Measurements from ENCODE around the gene RNF213.

RNF213 gene

GRCh38 chr17:80352991-80353665, 92.5 kb downstream of the RNF213 start:
- no peak for DNase-seq (ENCODE audit: insufficient read length, low spot score)
- TF ChIP-seq POLR2A (IDR thresholded peaks at IDR 0.05; ENCODE audit: low read depth, low read length), result no peak
- no peak for FAIRE-seq

- no peak for TF ChIP-seq POLR2A (IDR thresholded peaks at IDR 0.05; ENCODE audit: low read depth, low read length)
- FAIRE-seq, result no peak
- no peak for DNase-seq (ENCODE audit: insufficient read length, low spot score)
Measured at GRCh38 chr17:80353718-80354275, 93.1 kb downstream of the RNF213 start.

- DNase-seq (ENCODE audit: insufficient read length, low spot score) (no peak), FAIRE-seq (no peak)
- TF ChIP-seq POLR2A (IDR thresholded peaks at IDR 0.05; ENCODE audit: low read depth, low read length), result no peak
Measured at GRCh38 chr17:80354336-80354735, 93.7 kb downstream of the RNF213 start.

GRCh38 chr17:80356231-80356856, 95.7 kb downstream of the RNF213 start:
- no peak for TF ChIP-seq POLR2A (IDR thresholded peaks at IDR 0.05; ENCODE audit: low read depth, low read length)
- DNase-seq (ENCODE audit: insufficient read length, low spot score) (no peak), FAIRE-seq (no peak)

- DNase-seq (ENCODE audit: insufficient read length, low spot score) (no peak), FAIRE-seq (no peak)
- no peak for TF ChIP-seq POLR2A (IDR thresholded peaks at IDR 0.05; ENCODE audit: low read depth, low read length)
Measured at GRCh38 chr17:80358131-80358530, 97.5 kb downstream of the RNF213 start.

GRCh38 chr17:80358861-80359260, 98.2 kb downstream of the RNF213 start:
- DNase-seq (ENCODE audit: insufficient read length, low spot score) (no peak), FAIRE-seq (no peak)
- TF ChIP-seq POLR2A (IDR thresholded peaks at IDR 0.05; ENCODE audit: low read depth, low read length), result no peak

GRCh38 chr17:80359422-80360110, 98.9 kb downstream of the RNF213 start:
- FAIRE-seq, result no peak
- TF ChIP-seq POLR2A (IDR thresholded peaks at IDR 0.05; ENCODE audit: low read depth, low read length), result no peak

GRCh38 chr17:80360396-80360795, 99.7 kb downstream of the RNF213 start:
- no peak for DNase-seq (ENCODE audit: insufficient read length, low spot score)
- no peak for FAIRE-seq
- TF ChIP-seq POLR2A (IDR thresholded peaks at IDR 0.05; ENCODE audit: low read depth, low read length), result no peak

More at GRCh38 chr17:80359422-80360110, 98.9 kb downstream of the RNF213 start:
- DNase-seq (ENCODE audit: insufficient read length, low spot score), result no peak

- no peak for TF ChIP-seq POLR2A (IDR thresholded peaks at IDR 0.05; ENCODE audit: low read depth, low read length)
- FAIRE-seq, result no peak
- peak; percentile 21 for DNase-seq (ENCODE audit: insufficient read length, low spot score)
Measured at GRCh38 chr17:80361495-80362220, 101.0 kb downstream of the RNF213 start.

- DNase-seq (ENCODE audit: insufficient read length, low spot score) (no peak), FAIRE-seq (no peak)
- TF ChIP-seq POLR2A (IDR thresholded peaks at IDR 0.05; ENCODE audit: low read depth, low read length), result no peak
Measured at GRCh38 chr17:80362428-80363119, 101.9 kb downstream of the RNF213 start.

GRCh38 chr17:80363120-80363515, 102.5 kb downstream of the RNF213 start:
- TF ChIP-seq POLR2A (IDR thresholded peaks at IDR 0.05; ENCODE audit: low read depth, low read length), result no peak

GRCh38 chr17:80363518-80364090, 103.0 kb downstream of the RNF213 start:
- no peak for TF ChIP-seq POLR2A (IDR thresholded peaks at IDR 0.05; ENCODE audit: low read depth, low read length)
- DNase-seq (ENCODE audit: insufficient read length, low spot score) (no peak), FAIRE-seq (no peak)

More at GRCh38 chr17:80363120-80363515, 102.5 kb downstream of the RNF213 start:
- no peak for DNase-seq (ENCODE audit: insufficient read length, low spot score)
- no peak for FAIRE-seq
